ENCODE data around the gene ADAMTS19.

Gene ADAMTS19

GRCh38 chr5:129509363-129509975 is 49.4 kb downstream of the ADAMTS19 start:
- Histone ChIP-seq H3K9me3 (ENCODE audit: low read length) (no peaks in the 10 kb centered on the region), H3F3A (ENCODE audit: insufficient read depth, low read length) (no peaks in the 10 kb centered on the region), H3K9ac (ENCODE audit: low read length) (no peak overlapping the region), H2AFZ (ENCODE audit: low read length) (no peak overlapping the region), H3K4me3 (ENCODE audit: low read depth, low read length, poor library complexity, severe bottlenecking) (no peak overlapping the region), H3K4me1 (ENCODE audit: insufficient read depth, low read length, severe bottlenecking) (no peaks in the 10 kb centered on the region), H4K20me1 (ENCODE audit: insufficient read depth, low read length) (no peaks in the 10 kb centered on the region), H3K36me3 (ENCODE audit: insufficient read depth, low read length) (no peaks in the 10 kb centered on the region), H3K27me3 (ENCODE audit: insufficient read depth, low read length) (no peaks in the 10 kb centered on the region), H3K79me2 (ENCODE audit: insufficient read depth, low read length) (no peaks in the 10 kb centered on the region), H3K9me2 (ENCODE audit: low read depth, low read length) (no peaks in the 10 kb centered on the region), H3K4me2 (ENCODE audit: low read length) (no peak overlapping the region), H3K27ac (ENCODE audit: low read depth, low read length, poor library complexity, severe bottlenecking) (no peak overlapping the region)
- TF ChIP-seq CTCF (IDR thresholded peaks at IDR 0.05; ENCODE audit: low read length) (no peak), EZH2 (IDR thresholded peaks at IDR 0.05; ENCODE audit: borderline replicate concordance, low read length) (no peak)

GRCh38 chr5:129511291-129511690 is 51.2 kb downstream of the ADAMTS19 start:
- Histone ChIP-seq H4K20me1 (ENCODE audit: insufficient read depth, low read length) (no peaks in the 10 kb centered on the region), H3K9me3 (ENCODE audit: low read length) (peaks cover 5% of the 10 kb centered on the region), H3K9ac (ENCODE audit: low read length) (no peak overlapping the region)

GRCh38 chr5:129541051-129541450 is 81.0 kb downstream of the ADAMTS19 start:
- TF ChIP-seq CTCF (IDR thresholded peaks at IDR 0.05; ENCODE audit: low read length), result no peak
- TF ChIP-seq EZH2 (IDR thresholded peaks at IDR 0.05; ENCODE audit: borderline replicate concordance, low read length), result no peak
- peaks cover 3% of the 10 kb centered on the region for H3K4me1 ChIP-seq (ENCODE audit: insufficient read depth, low read length, severe bottlenecking)
- H3K79me2 ChIP-seq (ENCODE audit: insufficient read depth, low read length), result no peaks in the 10 kb centered on the region
- no peak overlapping the region for H3K27ac ChIP-seq (ENCODE audit: low read depth, low read length, poor library complexity, severe bottlenecking)
- H3K9me3 ChIP-seq (ENCODE audit: low read length), result no peaks in the 10 kb centered on the region
- no peak overlapping the region for H3K9ac ChIP-seq (ENCODE audit: low read length)
- no peaks in the 10 kb centered on the region for H3F3A ChIP-seq (ENCODE audit: insufficient read depth, low read length)
- no peak overlapping the region for H3K4me2 ChIP-seq (ENCODE audit: low read length)
- no peak overlapping the region for H2AFZ ChIP-seq (ENCODE audit: low read length)
- no peak overlapping the region for H3K4me3 ChIP-seq (ENCODE audit: low read depth, low read length, poor library complexity, severe bottlenecking)
- H3K36me3 ChIP-seq (ENCODE audit: insufficient read depth, low read length), result no peaks in the 10 kb centered on the region
- no peaks in the 10 kb centered on the region for H4K20me1 ChIP-seq (ENCODE audit: insufficient read depth, low read length)
- no peaks in the 10 kb centered on the region for H3K9me2 ChIP-seq (ENCODE audit: low read depth, low read length)
- H3K27me3 ChIP-seq (ENCODE audit: insufficient read depth, low read length), result no peaks in the 10 kb centered on the region

More at GRCh38 chr5:129511291-129511690, 51.2 kb downstream of the ADAMTS19 start:
- H3K4me2 ChIP-seq (ENCODE audit: low read length), result no peak overlapping the region
- H3K27ac ChIP-seq (ENCODE audit: low read depth, low read length, poor library complexity, severe bottlenecking), result no peak overlapping the region
- H3K27me3 ChIP-seq (ENCODE audit: insufficient read depth, low read length), result no peaks in the 10 kb centered on the region
- no peaks in the 10 kb centered on the region for H3F3A ChIP-seq (ENCODE audit: insufficient read depth, low read length)
- H2AFZ ChIP-seq (ENCODE audit: low read length), result peak overlapping the region; percentile 48; the same call in 1 of the 2 replicates
- H3K36me3 ChIP-seq (ENCODE audit: insufficient read depth, low read length), result no peaks in the 10 kb centered on the region
- H3K4me1 ChIP-seq (ENCODE audit: insufficient read depth, low read length, severe bottlenecking), result no peaks in the 10 kb centered on the region
- H3K4me3 ChIP-seq (ENCODE audit: low read depth, low read length, poor library complexity, severe bottlenecking), result no peak overlapping the region
- TF ChIP-seq CTCF (IDR thresholded peaks at IDR 0.05; ENCODE audit: low read length) (no peak), EZH2 (IDR thresholded peaks at IDR 0.05; ENCODE audit: borderline replicate concordance, low read length) (no peak)
- no peaks in the 10 kb centered on the region for H3K79me2 ChIP-seq (ENCODE audit: insufficient read depth, low read length)
- H3K9me2 ChIP-seq (ENCODE audit: low read depth, low read length), result no peaks in the 10 kb centered on the region

Measured in OCI-LY1 (cell line).